Natural killer cell (primary cell): Measurements from ENCODE around the gene CHIC2. TPM values are rescaled to one million over a fixed set of nuclear protein-coding genes. Genes with fewer than 3 reads are reported as not detected.
A peak's percentile ranks its signal among the peaks of the same experiment; 100 is the strongest.
"Not testable (repeated sequence)": the region's sequence is repeated elsewhere in the genome, so short reads cannot be mapped to it uniquely, and the experiment has no call there.

Experiments
- ATAC-seq, 3 donors: fragments of 150-1000 bp in 2 of 3; fragments of 200-7000 bp in 1 of 3; cut with Tn5 transposase; 1 replicate in 1 of 3; 2 replicates in 2 of 3; pipeline ENCODE4 v1.10.0; 2021; ENCODE audit warnings: mild to moderate bottlenecking in 2 of 3, moderate library complexity in 2 of 3
- DNase-seq, 2 donors: peaks; one replicate each; pipeline versions ENCODE4 v3.0.0 to v3.0.0-alpha.2; 2013 to 2021; ENCODE audit warnings: mixed read lengths in 1 of 2
- H3K27ac ChIP-seq: one replicate; pipeline ENCODE4 v1.5.1; 2013; ENCODE audit warnings: mild to moderate bottlenecking, low read length
- H3K27me3 ChIP-seq: one replicate; pipeline ENCODE4 v1.6.1; 2013; ENCODE audit warnings: low read length; ENCODE audit not compliant: control insufficient read depth, insufficient read depth
- H3K36me3 ChIP-seq: one replicate; pipeline ENCODE4 v1.6.1; 2013; ENCODE audit warnings: low read length; ENCODE audit not compliant: control insufficient read depth, insufficient read depth
- H3K4me1 ChIP-seq: one replicate; pipeline ENCODE4 v1.6.1; 2013; ENCODE audit warnings: low read length; ENCODE audit not compliant: control insufficient read depth, insufficient read depth
- H3K4me3 ChIP-seq: one replicate; pipeline ENCODE4 v1.5.1; 2013; ENCODE audit warnings: low read length
- H3K9me3 ChIP-seq: one replicate; pipeline ENCODE4 v1.6.1; 2013; ENCODE audit warnings: low read length; ENCODE audit not compliant: control insufficient read depth, insufficient read depth
- H3K27ac Mint-ChIP-seq, 2 donors: one replicate each; pipeline ENCODE4 v1.8.0; 2022; ENCODE audit warnings: mild to moderate bottlenecking in 2 of 2, mixed read lengths in 2 of 2, moderate library complexity in 1 of 2
- H3K27me3 Mint-ChIP-seq, 2 donors: one replicate each; pipeline ENCODE4 v1.8.0; 2022; ENCODE audit warnings: low read depth in 2 of 2, mixed read lengths in 2 of 2
- H3K36me3 Mint-ChIP-seq: one replicate; pipeline ENCODE4 v1.8.0; 2022; ENCODE audit warnings: mixed read lengths
- H3K4me1 Mint-ChIP-seq, 2 donors: one replicate each; pipeline ENCODE4 v1.8.0; 2022; ENCODE audit warnings: mixed read lengths in 2 of 2
- H3K4me3 Mint-ChIP-seq: one replicate; pipeline ENCODE4 v1.8.0; 2022; ENCODE audit warnings: mild to moderate bottlenecking, moderate library complexity, mixed read lengths
- H3K9me3 Mint-ChIP-seq, 2 donors: one replicate each; pipeline ENCODE4 v1.8.0; 2022; ENCODE audit warnings: mixed read lengths in 2 of 2
- WGBS: methylation state at CpG from one replicate; pipeline ENCODE4 v1.1.7; 2013; ENCODE audit warnings: missing lambda C conversion rate; ENCODE audit not compliant: insufficient coverage; 5-methylcytosine and 5-hydroxymethylcytosine counted together
- intact Hi-C: fragments of 100-400 bp; cut with micrococcal nuclease; formaldehyde crosslinking; loops from one replicate; pipeline ENCODE4 v1.14.2; 2022
- total RNA-seq, 4 donors: library from RNA; stranded (reverse); fragments of 120-200 nt in 1 of 4; gene quantifications; one replicate each; pipeline versions ENCODE4 v1.2.3 to v1.2.4, GENCODE V29; 2013 to 2022
- TF ChIP-seq, protein P1 (sequence below): fragments of 200-600 bp; IDR thresholded peaks from one replicate; pipeline ENCODE4 v1.8.0; 2022; ENCODE audit warnings: antibody characterized with exemption

The CHIC2 gene
- total RNA-seq, 3 donors from 2014 or later (not counting 1 experiment from before 2014, with no cell fraction given) = 62.0 to 85.0 (median 79.7) TPM

- Mint-ChIP-seq H3K36me3 (no peaks in the 10 kb centered on the region), H3K27me3 (no peaks in the 10 kb centered on the region), H3K9me3 (no peaks in the 10 kb centered on the region), H3K4me3 (no peak overlapping the region), H3K27ac (peak overlapping the region in 1 of 2 donors; percentile 24), H3K4me1 (peaks cover 6 to 24% of the 10 kb centered on the region in 2 donors)
- DNase-seq (no peak), ATAC-seq (no peak)
- peaks cover 3% of the 10 kb centered on the region for H3K4me1 ChIP-seq
- TF ChIP-seq, protein P1, sequence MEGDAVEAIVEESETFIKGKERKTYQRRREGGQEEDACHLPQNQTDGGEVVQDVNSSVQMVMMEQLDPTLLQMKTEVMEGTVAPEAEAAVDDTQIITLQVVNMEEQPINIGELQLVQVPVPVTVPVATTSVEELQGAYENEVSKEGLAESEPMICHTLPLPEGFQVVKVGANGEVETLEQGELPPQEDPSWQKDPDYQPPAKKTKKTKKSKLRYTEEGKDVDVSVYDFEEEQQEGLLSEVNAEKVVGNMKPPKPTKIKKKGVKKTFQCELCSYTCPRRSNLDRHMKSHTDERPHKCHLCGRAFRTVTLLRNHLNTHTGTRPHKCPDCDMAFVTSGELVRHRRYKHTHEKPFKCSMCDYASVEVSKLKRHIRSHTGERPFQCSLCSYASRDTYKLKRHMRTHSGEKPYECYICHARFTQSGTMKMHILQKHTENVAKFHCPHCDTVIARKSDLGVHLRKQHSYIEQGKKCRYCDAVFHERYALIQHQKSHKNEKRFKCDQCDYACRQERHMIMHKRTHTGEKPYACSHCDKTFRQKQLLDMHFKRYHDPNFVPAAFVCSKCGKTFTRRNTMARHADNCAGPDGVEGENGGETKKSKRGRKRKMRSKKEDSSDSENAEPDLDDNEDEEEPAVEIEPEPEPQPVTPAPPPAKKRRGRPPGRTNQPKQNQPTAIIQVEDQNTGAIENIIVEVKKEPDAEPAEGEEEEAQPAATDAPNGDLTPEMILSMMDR = no peak
- H3K9me3 ChIP-seq = peaks cover 16% of the 10 kb centered on the region
- H3K36me3 ChIP-seq = no peaks in the 10 kb centered on the region
- no peak overlapping the region for H3K27ac ChIP-seq
- no CpG with 5 or more reads among the region's 1 CpG for WGBS
- intact Hi-C loops = no loop called here
- H3K4me3 ChIP-seq = no peak overlapping the region
- no peaks in the 10 kb centered on the region for H3K27me3 ChIP-seq
Observed at GRCh38 chr4:54027311-54027710, 37.1 kb downstream of the CHIC2 start.

GRCh38 chr4:54025582-54025981, 38.8 kb downstream of the CHIC2 start:
- H3K27me3 ChIP-seq = no peaks in the 10 kb centered on the region
- ATAC-seq (no peak), DNase-seq (no peak)
- no peaks in the 10 kb centered on the region for H3K27me3 Mint-ChIP-seq
- H3K4me1 ChIP-seq = no peaks in the 10 kb centered on the region
- H3K36me3 ChIP-seq = no peaks in the 10 kb centered on the region
- TF ChIP-seq, protein P1 = no peak
- no peak overlapping the region for H3K4me3 Mint-ChIP-seq
- H3K36me3 Mint-ChIP-seq = no peaks in the 10 kb centered on the region
- no peak overlapping the region for H3K27ac Mint-ChIP-seq
- H3K4me1 Mint-ChIP-seq = peaks cover 6 to 23% of the 10 kb centered on the region in 2 donors
- no peak overlapping the region for H3K4me3 ChIP-seq
- H3K9me3 ChIP-seq = peaks cover 16% of the 10 kb centered on the region
- 97% methylated on average over 7 of the region's 7 CpGs for WGBS
- intact Hi-C loops = no loop called here
- no peaks in the 10 kb centered on the region for H3K9me3 Mint-ChIP-seq
- H3K27ac ChIP-seq = no peak overlapping the region

DNA sequence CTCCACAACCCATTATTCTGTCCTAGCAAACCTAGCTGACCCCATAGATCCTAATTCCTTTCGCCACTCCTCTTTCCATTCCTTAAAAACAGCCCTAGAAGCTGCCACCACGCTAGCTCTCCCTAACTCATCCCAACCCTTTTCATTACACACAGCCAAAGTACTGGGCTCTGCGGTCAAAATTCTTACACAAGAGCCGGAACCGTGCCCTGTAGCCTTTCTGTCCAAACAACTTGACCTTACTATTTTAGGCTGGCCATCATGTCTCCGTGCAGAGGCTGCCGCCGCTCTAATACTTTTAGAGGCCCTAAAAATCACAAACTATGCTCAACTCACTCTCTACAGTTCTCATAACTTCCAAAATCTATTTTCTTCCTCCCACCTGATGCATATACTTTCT, 41.4 kb downstream of the CHIC2 start:
- ATAC-seq, H3K4me3 Mint-ChIP-seq, H3K27me3 Mint-ChIP-seq, intact Hi-C loops, H3K27ac Mint-ChIP-seq, DNase-seq, H3K27me3 ChIP-seq, H3K9me3 Mint-ChIP-seq, H3K4me1 ChIP-seq, H3K36me3 ChIP-seq, H3K4me3 ChIP-seq, H3K27ac ChIP-seq, H3K36me3 Mint-ChIP-seq: not testable (repeated sequence)
- H3K4me1 Mint-ChIP-seq = peaks cover 6 to 15% of the 10 kb centered on the region in 2 donors
- H3K9me3 ChIP-seq = peaks cover 16% of the 10 kb centered on the region
- 99% methylated on average over 8 of the region's 8 CpGs for WGBS

DNA sequence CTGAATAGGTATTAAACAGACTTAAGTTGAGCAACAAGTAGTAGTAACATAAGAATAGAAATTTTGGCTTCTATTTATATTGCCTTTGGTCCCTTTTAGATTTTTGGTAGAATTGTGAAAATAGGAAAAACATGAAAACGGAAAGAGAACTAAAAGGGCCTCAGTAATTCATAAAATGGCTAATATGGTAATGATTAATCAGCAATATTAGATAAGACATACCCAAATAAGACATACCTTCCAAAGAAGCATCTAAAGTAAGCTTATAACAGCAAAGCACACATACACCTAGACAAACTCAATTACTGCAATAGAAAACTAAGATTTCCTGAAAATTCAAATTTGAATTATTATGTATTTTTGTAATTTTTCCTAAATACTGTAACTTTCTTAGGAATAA, 46.4 kb downstream of the CHIC2 start:
- no peak overlapping the region for H3K27ac ChIP-seq
- TF ChIP-seq, protein P1 = no peak
- no peak for ATAC-seq
- H3K4me3 Mint-ChIP-seq = no peak overlapping the region
- DNase-seq = no peak
- H3K4me3 ChIP-seq = no peak overlapping the region
- intact Hi-C loops = no loop called here
- peaks cover 17 to 21% of the 10 kb centered on the region in 2 donors for H3K4me1 Mint-ChIP-seq
- peaks cover 10% of the 10 kb centered on the region for H3K36me3 ChIP-seq
- no CpG with 5 or more reads among the region's 1 CpG for WGBS
- no peaks in the 10 kb centered on the region for H3K27me3 ChIP-seq
- H3K27ac Mint-ChIP-seq = peak overlapping the region in 1 of 2 donors; percentile 45
- peaks cover 3% of the 10 kb centered on the region for H3K9me3 ChIP-seq
- no peaks in the 10 kb centered on the region for H3K9me3 Mint-ChIP-seq
- H3K27me3 Mint-ChIP-seq = no peaks in the 10 kb centered on the region
- no peaks in the 10 kb centered on the region for H3K36me3 Mint-ChIP-seq
- H3K4me1 ChIP-seq = no peaks in the 10 kb centered on the region
